GM23338 (cell line): ENCODE results near the gene SORBS2. TPM values are rescaled to one million over a fixed set of nuclear protein-coding genes. Genes with fewer than 3 reads are reported as not detected.

Experiments used
- ATAC-seq: fragments of 200-7000 bp; cut with Tn5 transposase; 3 replicates; pipeline ENCODE4 v1.9.1; 2020
- DNase-seq: peaks from one replicate; pipeline ENCODE4 v3.0.0-alpha.2; 2015; ENCODE audit warnings: low spot score
- H2AFZ ChIP-seq: fragments of 200-600 bp; sonication (generic); 2 replicates; pipeline ENCODE4 v1.8.0; 2016; ENCODE audit warnings: antibody characterized with exemption, mild to moderate bottlenecking, moderate library complexity
- H3F3A ChIP-seq: fragments of 200-600 bp; sonication (generic); replicated peaks from 2 replicates; pipeline ENCODE4 v1.8.0; 2017; ENCODE audit warnings: antibody characterized with exemption, mixed run types, low read depth
- H3K27ac ChIP-seq: fragments of 200-600 bp; sonication (generic); 2 replicates; pipeline ENCODE4 v1.6.1; 2016; ENCODE audit warnings: low read depth
- H3K27me3 ChIP-seq: fragments of 200-600 bp; sonication (generic); 2 replicates; pipeline ENCODE4 v1.8.0; 2016; ENCODE audit warnings: mild to moderate bottlenecking, mixed run types, moderate library complexity; ENCODE audit not compliant: insufficient read depth
- H3K36me3 ChIP-seq: fragments of 200-600 bp; sonication (generic); 2 replicates; pipeline ENCODE4 v1.8.0; 2016; ENCODE audit warnings: mild to moderate bottlenecking; ENCODE audit not compliant: insufficient read depth
- H3K4me1 ChIP-seq: fragments of 200-600 bp; sonication (generic); 2 replicates; pipeline ENCODE4 v1.8.0; 2016; ENCODE audit warnings: mild to moderate bottlenecking, moderate library complexity; ENCODE audit not compliant: insufficient read depth
- H3K4me2 ChIP-seq: fragments of 200-600 bp; sonication (generic); 2 replicates; pipeline ENCODE4 v1.7.1; 2017; ENCODE audit warnings: mixed run types
- H3K4me3 ChIP-seq: fragments of 200-600 bp; sonication (generic); 2 replicates; pipeline ENCODE4 v1.6.1; 2016; ENCODE audit warnings: mixed run types
- H3K79me2 ChIP-seq: fragments of 200-600 bp; sonication (generic); replicated peaks from 2 replicates; pipeline ENCODE4 v1.8.0; 2017; ENCODE audit warnings: mild to moderate bottlenecking; ENCODE audit not compliant: insufficient read depth
- H3K9me2 ChIP-seq: fragments of 200-600 bp; sonication (generic); 2 replicates; pipeline ENCODE4 v1.8.0; 2017; ENCODE audit not compliant: insufficient read depth
- H4K20me1 ChIP-seq: fragments of 200-600 bp; sonication (generic); replicated peaks from 2 replicates; pipeline ENCODE4 v1.8.0; 2017; ENCODE audit warnings: mild to moderate bottlenecking; ENCODE audit not compliant: insufficient read depth
- H3K27ac Mint-ChIP-seq: 2 replicates; pipeline ENCODE4 v1.8.0; 2020; ENCODE audit warnings: inconsistent platforms, mild to moderate bottlenecking, moderate library complexity, mixed read lengths
- H3K27me3 Mint-ChIP-seq: 3 replicates; pipeline ENCODE4 v1.8.0; 2022; ENCODE audit warnings: low read depth, mild to moderate bottlenecking, moderate library complexity, mixed read lengths, inconsistent platforms; ENCODE audit not compliant: insufficient read depth, poor library complexity
- H3K36me3 Mint-ChIP-seq: 3 replicates; pipeline ENCODE4 v1.8.0; 2021; ENCODE audit warnings: low read depth, mild to moderate bottlenecking, inconsistent platforms, moderate library complexity, mixed read lengths
- H3K4me1 Mint-ChIP-seq: 3 replicates; pipeline ENCODE4 v1.8.0; 2020; ENCODE audit warnings: mild to moderate bottlenecking, inconsistent platforms, mixed read lengths
- H3K4me3 Mint-ChIP-seq: 3 replicates; pipeline ENCODE4 v1.8.0; 2021; ENCODE audit warnings: moderate library complexity, mild to moderate bottlenecking, inconsistent platforms, mixed read lengths
- H3K9me3 Mint-ChIP-seq: 3 replicates; pipeline ENCODE4 v1.8.0; 2020; ENCODE audit warnings: moderate library complexity, mild to moderate bottlenecking, inconsistent platforms, mixed read lengths
- CREB1 ChIP-seq: fragments of 250-450 bp; sonication (Bioruptor Pico); IDR thresholded peaks from 2 replicates; pipeline ENCODE4 v1.5.0; 2020; ENCODE audit warnings: low read depth, mild to moderate bottlenecking, moderate library complexity
- EZH2 ChIP-seq: fragments of 200-600 bp; sonication (generic); IDR thresholded peaks from one replicate; pipeline ENCODE4 v1.8.0; 2017; ENCODE audit warnings: antibody characterized with exemption, mild to moderate bottlenecking, low read depth; ENCODE audit not compliant: unreplicated experiment
- EZH2phosphoT487 ChIP-seq: fragments of 200-600 bp; sonication (generic); IDR thresholded peaks from one replicate; pipeline ENCODE4 v1.8.1; 2018; ENCODE audit warnings: antibody characterized with exemption; ENCODE audit not compliant: unreplicated experiment
- JUNB ChIP-seq: IDR thresholded peaks from one replicate; pipeline ENCODE4 v1.6.1; 2016; ENCODE audit warnings: antibody characterized with exemption; ENCODE audit not compliant: unreplicated experiment
- NANOG ChIP-seq: IDR thresholded peaks from 2 replicates; pipeline ENCODE4 v1.6.1; 2016; ENCODE audit warnings: antibody characterized with exemption, borderline replicate concordance
- POLR2AphosphoS5 ChIP-seq: IDR thresholded peaks from 2 replicates; pipeline ENCODE4 v1.6.1; 2016; ENCODE audit warnings: antibody characterized with exemption, low read depth
- STAT1 ChIP-seq: IDR thresholded peaks from one replicate; pipeline ENCODE4 v1.6.1; 2016; ENCODE audit warnings: antibody characterized with exemption; ENCODE audit not compliant: unreplicated experiment
- ZNF114 ChIP-seq: fragments of 250-450 bp; sonication (Bioruptor Pico); IDR thresholded peaks from 2 replicates; pipeline ENCODE4 v1.5.0; 2020; ENCODE audit warnings: mild to moderate bottlenecking, moderate library complexity
- ZNF331 ChIP-seq: fragments of 250-450 bp; sonication (Bioruptor Pico); IDR thresholded peaks from 2 replicates; pipeline ENCODE4 v1.5.0; 2020; ENCODE audit warnings: low read depth, mild to moderate bottlenecking, moderate library complexity
- polyA plus RNA-seq: library from polyadenylated mRNA; unstranded; fragments of >200 nt; fragmentation: Nextera tagmentation; extraction: Ambion mirVana; gene quantifications from 2 replicates; pipeline ENCODE4 v1.2.1, GENCODE V29; 2016
- total RNA-seq: library from RNA; depleted of rRNA; stranded (reverse); fragments of >200 nt; shearing (Covaris generic); gene quantifications from 2 replicates; pipeline ENCODE4 v1.2.3, GENCODE V29; 2014
- TF ChIP-seq, protein P1 (sequence below): IDR thresholded peaks from one replicate; pipeline ENCODE4 v1.6.1; 2018; ENCODE audit warnings: antibody characterized with exemption; ENCODE audit not compliant: unreplicated experiment
- TF ChIP-seq, protein P2 (sequence below), 2 experiments: fragments of 200-600 bp in 1 of 2; sonication (generic) in 1 of 2; conservative IDR thresholded peaks; 2 replicates each; pipeline versions ENCODE4 v1.5.1 to v1.6.1; 2016 to 2017; ENCODE audit warnings: antibody characterized with exemption in 2 of 2, low read depth in 2 of 2, mild to moderate bottlenecking in 2 of 2, moderate library complexity in 1 of 2
- TF ChIP-seq, protein P3 (sequence below): IDR thresholded peaks from 2 replicates; pipeline ENCODE4 v1.6.1; 2016; ENCODE audit warnings: antibody characterized with exemption
- TF ChIP-seq, protein P4 (sequence below): fragments of 250-450 bp; sonication (Bioruptor Pico); IDR thresholded peaks from 2 replicates; pipeline ENCODE4 v1.5.0; 2020; ENCODE audit warnings: mild to moderate bottlenecking, moderate library complexity

SORBS2 gene
- total and polyA plus RNA-seq, 2 experiments from 2014 or later = 17.8 to 27.6 TPM

DNA sequence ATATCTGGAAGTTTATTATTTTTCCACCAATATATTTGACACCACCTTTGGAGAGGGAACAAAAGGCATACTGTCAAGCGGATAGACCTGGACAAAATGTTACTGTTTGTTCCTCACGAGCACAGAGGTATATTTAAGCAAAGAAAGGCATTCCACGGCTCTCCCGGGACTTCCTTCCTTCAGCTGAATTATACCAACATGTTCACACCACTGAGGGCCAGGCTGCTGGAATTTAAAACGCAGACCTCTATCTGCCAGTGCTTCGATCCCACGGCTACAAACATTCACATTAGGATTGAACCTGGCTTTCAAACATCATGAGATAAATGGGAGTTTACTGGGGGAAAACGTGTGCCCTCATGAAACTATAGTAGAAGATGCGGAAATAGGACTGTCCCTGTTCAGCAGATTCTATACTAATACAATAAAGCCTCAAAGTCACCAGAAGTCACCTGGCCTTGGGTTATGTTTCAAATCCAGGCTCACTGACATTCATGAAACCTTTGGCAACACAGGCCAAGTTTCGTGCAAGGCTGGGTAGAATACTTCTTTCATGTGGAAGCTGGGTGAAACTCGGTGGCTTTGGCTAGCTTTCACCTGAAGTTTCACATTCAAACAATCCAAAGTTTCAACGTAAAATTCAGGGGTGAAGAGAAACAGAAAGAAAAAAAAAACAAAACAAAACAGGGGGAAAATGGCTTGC is 39.5 kb downstream of the SORBS2 start:
- peaks cover 35% of the 10 kb centered on the region for H3K36me3 Mint-ChIP-seq
- H3K4me1 Mint-ChIP-seq = peaks cover 45% of the 10 kb centered on the region
- Histone ChIP-seq H3K27me3 (no peaks in the 10 kb centered on the region), H3F3A (no peaks in the 10 kb centered on the region; the same call in 1 of the 2 replicates), H2AFZ (0 out of 2 replicates have a peak overlapping the region, but pooled peaks have one; percentile 12), H4K20me1 (no peaks in the 10 kb centered on the region), H3K36me3 (no peaks in the 10 kb centered on the region), H3K9me2 (no peaks in the 10 kb centered on the region), H3K27ac (no peak overlapping the region), H3K4me3 (no peak overlapping the region), H3K79me2 (0 out of 2 replicates have a peak, but pooled peaks cover 7% of the 10 kb centered on the region), H3K4me2 (peak overlapping the region; percentile 63), H3K4me1 (peaks cover 45% of the 10 kb centered on the region)
- peaks cover 12% of the 10 kb centered on the region; the same call in 2 of the 3 replicates for H3K9me3 Mint-ChIP-seq
- no peak overlapping the region for H3K27ac Mint-ChIP-seq
- no peak for TF ChIP-seq CREB1 (CRISPR knock-in tag)
- no peak for TF ChIP-seq NANOG
- TF ChIP-seq, protein P1, sequence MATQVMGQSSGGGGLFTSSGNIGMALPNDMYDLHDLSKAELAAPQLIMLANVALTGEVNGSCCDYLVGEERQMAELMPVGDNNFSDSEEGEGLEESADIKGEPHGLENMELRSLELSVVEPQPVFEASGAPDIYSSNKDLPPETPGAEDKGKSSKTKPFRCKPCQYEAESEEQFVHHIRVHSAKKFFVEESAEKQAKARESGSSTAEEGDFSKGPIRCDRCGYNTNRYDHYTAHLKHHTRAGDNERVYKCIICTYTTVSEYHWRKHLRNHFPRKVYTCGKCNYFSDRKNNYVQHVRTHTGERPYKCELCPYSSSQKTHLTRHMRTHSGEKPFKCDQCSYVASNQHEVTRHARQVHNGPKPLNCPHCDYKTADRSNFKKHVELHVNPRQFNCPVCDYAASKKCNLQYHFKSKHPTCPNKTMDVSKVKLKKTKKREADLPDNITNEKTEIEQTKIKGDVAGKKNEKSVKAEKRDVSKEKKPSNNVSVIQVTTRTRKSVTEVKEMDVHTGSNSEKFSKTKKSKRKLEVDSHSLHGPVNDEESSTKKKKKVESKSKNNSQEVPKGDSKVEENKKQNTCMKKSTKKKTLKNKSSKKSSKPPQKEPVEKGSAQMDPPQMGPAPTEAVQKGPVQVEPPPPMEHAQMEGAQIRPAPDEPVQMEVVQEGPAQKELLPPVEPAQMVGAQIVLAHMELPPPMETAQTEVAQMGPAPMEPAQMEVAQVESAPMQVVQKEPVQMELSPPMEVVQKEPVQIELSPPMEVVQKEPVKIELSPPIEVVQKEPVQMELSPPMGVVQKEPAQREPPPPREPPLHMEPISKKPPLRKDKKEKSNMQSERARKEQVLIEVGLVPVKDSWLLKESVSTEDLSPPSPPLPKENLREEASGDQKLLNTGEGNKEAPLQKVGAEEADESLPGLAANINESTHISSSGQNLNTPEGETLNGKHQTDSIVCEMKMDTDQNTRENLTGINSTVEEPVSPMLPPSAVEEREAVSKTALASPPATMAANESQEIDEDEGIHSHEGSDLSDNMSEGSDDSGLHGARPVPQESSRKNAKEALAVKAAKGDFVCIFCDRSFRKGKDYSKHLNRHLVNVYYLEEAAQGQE = no peak
- TF ChIP-seq ZNF114 (CRISPR knock-in tag) = no peak
- no peak for TF ChIP-seq EZH2
- TF ChIP-seq, protein P2, sequence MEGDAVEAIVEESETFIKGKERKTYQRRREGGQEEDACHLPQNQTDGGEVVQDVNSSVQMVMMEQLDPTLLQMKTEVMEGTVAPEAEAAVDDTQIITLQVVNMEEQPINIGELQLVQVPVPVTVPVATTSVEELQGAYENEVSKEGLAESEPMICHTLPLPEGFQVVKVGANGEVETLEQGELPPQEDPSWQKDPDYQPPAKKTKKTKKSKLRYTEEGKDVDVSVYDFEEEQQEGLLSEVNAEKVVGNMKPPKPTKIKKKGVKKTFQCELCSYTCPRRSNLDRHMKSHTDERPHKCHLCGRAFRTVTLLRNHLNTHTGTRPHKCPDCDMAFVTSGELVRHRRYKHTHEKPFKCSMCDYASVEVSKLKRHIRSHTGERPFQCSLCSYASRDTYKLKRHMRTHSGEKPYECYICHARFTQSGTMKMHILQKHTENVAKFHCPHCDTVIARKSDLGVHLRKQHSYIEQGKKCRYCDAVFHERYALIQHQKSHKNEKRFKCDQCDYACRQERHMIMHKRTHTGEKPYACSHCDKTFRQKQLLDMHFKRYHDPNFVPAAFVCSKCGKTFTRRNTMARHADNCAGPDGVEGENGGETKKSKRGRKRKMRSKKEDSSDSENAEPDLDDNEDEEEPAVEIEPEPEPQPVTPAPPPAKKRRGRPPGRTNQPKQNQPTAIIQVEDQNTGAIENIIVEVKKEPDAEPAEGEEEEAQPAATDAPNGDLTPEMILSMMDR (conservative IDR thresholded peaks at IDR 0.05; ENCODE audit: low read depth in 2 of 2) = no peak
- TF ChIP-seq STAT1 = no peak
- TF ChIP-seq, protein P3, sequence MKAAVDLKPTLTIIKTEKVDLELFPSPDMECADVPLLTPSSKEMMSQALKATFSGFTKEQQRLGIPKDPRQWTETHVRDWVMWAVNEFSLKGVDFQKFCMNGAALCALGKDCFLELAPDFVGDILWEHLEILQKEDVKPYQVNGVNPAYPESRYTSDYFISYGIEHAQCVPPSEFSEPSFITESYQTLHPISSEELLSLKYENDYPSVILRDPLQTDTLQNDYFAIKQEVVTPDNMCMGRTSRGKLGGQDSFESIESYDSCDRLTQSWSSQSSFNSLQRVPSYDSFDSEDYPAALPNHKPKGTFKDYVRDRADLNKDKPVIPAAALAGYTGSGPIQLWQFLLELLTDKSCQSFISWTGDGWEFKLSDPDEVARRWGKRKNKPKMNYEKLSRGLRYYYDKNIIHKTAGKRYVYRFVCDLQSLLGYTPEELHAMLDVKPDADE = no peak
- TF ChIP-seq, protein P4, sequence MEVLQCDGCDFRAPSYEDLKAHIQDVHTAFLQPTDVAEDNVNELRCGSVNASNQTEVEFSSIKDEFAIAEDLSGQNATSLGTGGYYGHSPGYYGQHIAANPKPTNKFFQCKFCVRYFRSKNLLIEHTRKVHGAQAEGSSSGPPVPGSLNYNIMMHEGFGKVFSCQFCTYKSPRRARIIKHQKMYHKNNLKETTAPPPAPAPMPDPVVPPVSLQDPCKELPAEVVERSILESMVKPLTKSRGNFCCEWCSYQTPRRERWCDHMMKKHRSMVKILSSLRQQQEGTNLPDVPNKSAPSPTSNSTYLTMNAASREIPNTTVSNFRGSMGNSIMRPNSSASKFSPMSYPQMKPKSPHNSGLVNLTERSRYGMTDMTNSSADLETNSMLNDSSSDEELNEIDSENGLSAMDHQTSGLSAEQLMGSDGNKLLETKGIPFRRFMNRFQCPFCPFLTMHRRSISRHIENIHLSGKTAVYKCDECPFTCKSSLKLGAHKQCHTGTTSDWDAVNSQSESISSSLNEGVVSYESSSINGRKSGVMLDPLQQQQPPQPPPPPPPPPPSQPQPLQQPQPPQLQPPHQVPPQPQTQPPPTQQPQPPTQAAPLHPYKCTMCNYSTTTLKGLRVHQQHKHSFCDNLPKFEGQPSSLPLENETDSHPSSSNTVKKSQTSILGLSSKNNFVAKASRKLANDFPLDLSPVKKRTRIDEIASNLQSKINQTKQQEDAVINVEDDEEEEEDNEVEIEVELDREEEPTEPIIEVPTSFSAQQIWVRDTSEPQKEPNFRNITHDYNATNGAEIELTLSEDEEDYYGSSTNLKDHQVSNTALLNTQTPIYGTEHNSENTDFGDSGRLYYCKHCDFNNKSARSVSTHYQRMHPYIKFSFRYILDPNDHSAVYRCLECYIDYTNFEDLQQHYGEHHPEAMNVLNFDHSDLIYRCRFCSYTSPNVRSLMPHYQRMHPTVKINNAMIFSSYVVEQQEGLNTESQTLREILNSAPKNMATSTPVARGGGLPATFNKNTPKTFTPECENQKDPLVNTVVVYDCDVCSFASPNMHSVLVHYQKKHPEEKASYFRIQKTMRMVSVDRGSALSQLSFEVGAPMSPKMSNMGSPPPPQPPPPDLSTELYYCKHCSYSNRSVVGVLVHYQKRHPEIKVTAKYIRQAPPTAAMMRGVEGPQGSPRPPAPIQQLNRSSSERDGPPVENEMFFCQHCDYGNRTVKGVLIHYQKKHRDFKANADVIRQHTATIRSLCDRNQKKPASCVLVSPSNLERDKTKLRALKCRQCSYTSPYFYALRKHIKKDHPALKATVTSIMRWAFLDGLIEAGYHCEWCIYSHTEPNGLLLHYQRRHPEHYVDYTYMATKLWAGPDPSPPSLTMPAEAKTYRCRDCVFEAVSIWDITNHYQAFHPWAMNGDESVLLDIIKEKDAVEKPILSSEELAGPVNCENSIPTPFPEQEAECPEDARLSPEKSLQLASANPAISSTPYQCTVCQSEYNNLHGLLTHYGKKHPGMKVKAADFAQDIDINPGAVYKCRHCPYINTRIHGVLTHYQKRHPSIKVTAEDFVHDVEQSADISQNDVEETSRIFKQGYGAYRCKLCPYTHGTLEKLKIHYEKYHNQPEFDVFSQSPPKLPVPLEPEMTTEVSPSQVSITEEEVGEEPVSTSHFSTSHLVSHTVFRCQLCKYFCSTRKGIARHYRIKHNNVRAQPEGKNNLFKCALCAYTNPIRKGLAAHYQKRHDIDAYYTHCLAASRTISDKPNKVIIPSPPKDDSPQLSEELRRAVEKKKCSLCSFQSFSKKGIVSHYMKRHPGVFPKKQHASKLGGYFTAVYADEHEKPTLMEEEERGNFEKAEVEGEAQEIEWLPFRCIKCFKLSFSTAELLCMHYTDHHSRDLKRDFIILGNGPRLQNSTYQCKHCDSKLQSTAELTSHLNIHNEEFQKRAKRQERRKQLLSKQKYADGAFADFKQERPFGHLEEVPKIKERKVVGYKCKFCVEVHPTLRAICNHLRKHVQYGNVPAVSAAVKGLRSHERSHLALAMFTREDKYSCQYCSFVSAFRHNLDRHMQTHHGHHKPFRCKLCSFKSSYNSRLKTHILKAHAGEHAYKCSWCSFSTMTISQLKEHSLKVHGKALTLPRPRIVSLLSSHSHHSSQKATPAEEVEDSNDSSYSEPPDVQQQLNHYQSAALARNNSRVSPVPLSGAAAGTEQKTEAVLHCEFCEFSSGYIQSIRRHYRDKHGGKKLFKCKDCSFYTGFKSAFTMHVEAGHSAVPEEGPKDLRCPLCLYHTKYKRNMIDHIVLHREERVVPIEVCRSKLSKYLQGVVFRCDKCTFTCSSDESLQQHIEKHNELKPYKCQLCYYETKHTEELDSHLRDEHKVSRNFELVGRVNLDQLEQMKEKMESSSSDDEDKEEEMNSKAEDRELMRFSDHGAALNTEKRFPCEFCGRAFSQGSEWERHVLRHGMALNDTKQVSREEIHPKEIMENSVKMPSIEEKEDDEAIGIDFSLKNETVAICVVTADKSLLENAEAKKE = no peak
- TF ChIP-seq ZNF331 = no peak
- TF ChIP-seq POLR2AphosphoS5 = no peak
- no peak for TF ChIP-seq EZH2phosphoT487
- TF ChIP-seq JUNB = no peak
- no peak for DNase-seq
- no peak for ATAC-seq
- peaks cover 6% of the 10 kb centered on the region for H3K27me3 Mint-ChIP-seq
- H3K4me3 Mint-ChIP-seq = peak overlapping the region; percentile 71; the same call in 2 of the 3 replicates
